GM23248 (cell line): ENCODE measurements around the gene VWA2.

Experiments used
- EZH2 ChIP-seq: fragments of 200-600 bp; sonication (generic); IDR thresholded peaks from 2 replicates; pipeline ENCODE4 v1.6.1; 2018; ENCODE audit warnings: antibody characterized with exemption, mild to moderate bottlenecking; ENCODE audit not compliant: insufficient read depth, poor library complexity, severe bottlenecking
- EZH2phosphoT487 ChIP-seq: fragments of 200-600 bp; sonication (generic); IDR thresholded peaks from 2 replicates; pipeline ENCODE4 v1.6.1; 2018; ENCODE audit warnings: antibody characterized with exemption, moderate library complexity, mild to moderate bottlenecking, low read depth; ENCODE audit not compliant: insufficient read depth

DNA sequence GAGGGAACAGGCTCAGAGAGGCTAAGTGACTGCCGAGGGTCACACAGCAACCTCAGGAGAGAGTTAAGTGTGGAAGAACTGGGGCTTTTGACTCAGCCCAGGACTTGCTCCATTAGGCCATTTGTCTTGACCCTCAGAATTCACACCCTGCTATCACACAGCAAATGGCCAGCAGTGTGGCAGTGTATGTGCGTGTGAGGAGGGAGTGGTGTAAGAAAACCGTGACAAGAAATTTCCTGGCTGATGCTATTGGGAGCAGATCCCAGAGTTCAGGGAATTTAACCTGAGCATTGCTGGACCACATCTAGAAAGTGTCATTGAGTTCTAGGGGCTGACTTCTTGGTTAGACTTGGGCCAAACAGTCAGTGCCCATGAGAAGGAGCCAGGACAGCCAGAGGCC lies 18.4 kb downstream of the VWA2 start:
- TF ChIP-seq EZH2, result no peak
- TF ChIP-seq EZH2phosphoT487, result no peak
